Renal cortex interstitium (tissue), 11 donors: ENCODE results near the gene PTPA. TPM values are rescaled to one million over a fixed set of nuclear protein-coding genes. Genes with fewer than 3 reads are reported as not detected.
A peak's percentile ranks its signal among the peaks of the same experiment; 100 is the strongest.
"Not testable (repeated sequence)": the region's sequence is repeated elsewhere in the genome, so short reads cannot be mapped to it uniquely, and the experiment has no call there.

Experiments used
- DNase-seq, 11 donors: peaks; one replicate each; pipeline ENCODE4 v3.0.0-alpha.2; 2013; ENCODE audit warnings: low read depth in 9 of 11, low spot score in 4 of 11; ENCODE audit errors: extremely low read depth in 1 of 11
- polyA plus RNA-seq, 3 donors: library from polyadenylated mRNA; unstranded; fragments of 120-200 nt; gene quantifications; one replicate each; pipeline ENCODE4 v1.2.1, GENCODE V29; 2013; ENCODE audit not compliant: insufficient read length in 3 of 3

The PTPA gene
- polyA plus RNA-seq, 3 donors = 99.1 to 135 (median 119) TPM

DNA sequence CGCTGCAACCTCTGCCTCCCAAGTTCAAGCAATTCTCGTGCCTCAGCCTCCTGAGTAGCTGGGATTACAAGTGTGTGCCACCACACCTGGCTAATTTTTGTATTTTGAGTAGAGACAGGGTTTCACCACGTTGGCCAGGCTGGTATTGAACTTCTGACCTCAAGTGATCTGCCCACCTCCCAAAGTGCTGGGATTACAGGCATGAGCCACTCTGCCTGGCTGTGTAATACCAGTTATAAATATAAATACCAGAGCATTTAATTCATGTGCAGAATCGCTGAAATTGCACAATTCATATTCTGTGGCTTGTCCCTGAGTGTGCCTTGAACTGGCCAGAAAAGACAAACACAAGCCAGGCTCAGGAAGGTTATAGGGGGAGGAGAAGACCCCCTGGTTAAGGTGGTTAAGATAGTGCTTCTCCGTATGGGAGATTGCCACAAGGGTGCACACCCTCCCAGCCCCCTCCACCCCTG, 52.0 kb downstream of the PTPA start:
- not testable (repeated sequence) for DNase-seq

DNA sequence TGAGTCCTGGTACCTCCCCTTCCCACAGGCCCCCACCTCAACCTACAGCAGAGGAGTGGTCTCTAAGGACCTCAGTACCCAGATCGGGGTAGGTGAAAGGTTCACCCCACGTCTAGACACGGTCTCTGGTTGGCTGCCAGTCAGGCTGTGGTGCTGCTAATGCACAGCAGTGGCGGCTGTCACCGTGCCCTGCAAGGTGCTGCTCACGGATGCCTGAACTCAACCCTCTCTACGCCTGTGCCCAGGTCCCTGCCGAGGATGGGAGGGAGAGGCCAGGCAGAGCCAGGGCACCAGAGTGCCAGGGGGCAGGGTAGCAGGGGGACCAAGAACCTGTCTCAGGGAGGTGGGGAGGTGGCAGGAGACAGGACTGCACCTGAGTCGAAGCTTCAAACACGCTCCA, 52.5 kb downstream of the PTPA start:
- no peak for DNase-seq

DNA sequence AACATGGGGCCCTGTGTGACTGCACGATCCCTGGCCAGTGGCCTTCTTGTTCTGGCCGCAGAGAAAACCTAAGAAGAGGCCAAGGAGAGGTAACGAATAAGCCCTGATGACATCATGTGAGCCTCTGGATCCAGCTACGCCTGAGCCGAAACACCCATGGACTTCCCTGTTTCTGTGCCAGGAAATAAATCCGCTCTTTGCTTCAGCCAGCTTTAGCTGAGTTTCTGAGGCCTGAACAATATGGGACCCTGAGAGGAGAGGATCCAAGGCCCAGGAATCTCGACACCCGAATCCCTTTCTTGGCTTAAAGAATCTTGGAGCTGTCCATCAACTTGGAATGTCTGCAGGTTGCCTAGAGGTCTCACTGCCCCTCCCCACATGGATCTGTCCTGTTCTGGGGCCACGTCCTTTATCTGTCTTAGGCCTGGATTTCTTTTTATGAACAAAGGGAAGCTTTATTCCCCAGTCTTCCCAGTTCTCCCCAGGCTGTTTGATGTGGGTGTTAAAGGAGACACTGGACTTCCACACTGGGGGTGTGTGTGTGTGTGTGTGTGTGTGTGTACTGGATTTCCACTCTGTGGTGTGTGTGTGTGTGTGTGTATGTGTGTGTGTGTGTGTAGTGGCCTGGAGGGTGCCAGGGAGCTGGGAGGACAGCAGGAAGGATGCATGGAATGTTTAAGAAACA, 53.2 kb downstream of the PTPA start:
- no peak for DNase-seq

DNA sequence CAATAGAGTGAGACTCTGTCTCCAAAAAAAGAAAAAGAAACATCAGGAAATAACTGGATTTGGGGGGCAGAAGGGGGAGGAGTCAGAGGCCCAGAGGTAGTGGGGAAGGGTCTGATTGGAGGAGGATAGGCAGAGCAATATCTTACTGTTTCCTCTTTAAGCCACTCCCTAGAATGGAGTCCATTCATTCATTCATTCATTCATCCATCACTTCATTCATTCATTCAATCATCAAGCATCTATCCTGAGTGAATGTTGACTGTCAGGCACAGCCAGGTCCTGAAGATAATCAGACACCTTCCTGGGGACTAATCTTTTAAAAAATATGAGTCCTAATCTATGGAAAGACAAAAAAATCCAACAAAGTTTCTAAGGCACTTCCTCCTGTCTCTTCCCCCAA, 54.0 kb downstream of the PTPA start:
- DNase-seq = no peak

DNA sequence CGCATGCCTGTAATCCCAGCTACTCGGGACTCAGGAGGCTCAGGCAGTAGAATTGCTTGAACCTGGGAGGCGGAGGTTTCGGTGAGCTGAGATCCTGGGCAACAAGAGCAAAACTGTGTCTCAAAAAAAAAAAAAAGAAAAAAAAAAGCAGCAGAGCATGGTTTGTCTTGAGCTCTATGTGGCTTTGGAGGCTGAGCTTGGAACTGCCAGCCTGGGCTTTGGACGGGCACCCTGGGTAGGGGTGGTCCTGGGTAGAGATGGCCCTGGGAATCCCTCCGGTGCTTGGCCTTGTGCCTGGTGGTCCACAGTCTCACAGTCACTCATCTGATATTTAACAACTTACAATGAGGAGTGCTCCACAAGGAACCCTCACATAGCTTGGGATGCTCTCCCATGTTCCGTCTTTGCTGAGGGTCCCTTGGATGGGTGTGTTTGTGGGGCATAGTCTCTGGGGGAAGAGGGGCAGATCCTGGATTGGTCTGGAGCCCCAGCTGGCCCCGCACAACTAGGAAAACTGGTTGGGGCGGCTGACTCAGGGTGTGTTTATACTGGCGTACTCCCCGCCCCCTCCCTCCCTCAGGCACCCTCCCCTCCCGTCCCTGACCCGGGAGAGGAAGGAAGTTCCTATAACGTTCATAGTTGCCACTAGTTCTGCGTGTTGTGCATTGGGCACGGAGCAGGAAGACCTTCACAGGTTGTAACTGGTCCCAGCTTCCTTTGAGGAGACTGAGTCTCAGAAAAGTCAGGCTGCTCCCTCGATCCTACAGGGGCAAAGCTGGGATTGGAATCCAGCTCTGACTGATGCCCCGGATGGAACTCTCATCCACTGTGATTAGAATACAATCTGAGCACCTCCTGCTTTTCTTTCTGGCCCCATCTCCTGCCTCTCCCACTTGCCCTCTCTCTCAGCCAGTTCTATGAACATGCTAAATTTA, 55.7 kb downstream of the PTPA start:
- DNase-seq = peak in 3 of 11 donors; percentile 63 to 74 (median 63)

DNA sequence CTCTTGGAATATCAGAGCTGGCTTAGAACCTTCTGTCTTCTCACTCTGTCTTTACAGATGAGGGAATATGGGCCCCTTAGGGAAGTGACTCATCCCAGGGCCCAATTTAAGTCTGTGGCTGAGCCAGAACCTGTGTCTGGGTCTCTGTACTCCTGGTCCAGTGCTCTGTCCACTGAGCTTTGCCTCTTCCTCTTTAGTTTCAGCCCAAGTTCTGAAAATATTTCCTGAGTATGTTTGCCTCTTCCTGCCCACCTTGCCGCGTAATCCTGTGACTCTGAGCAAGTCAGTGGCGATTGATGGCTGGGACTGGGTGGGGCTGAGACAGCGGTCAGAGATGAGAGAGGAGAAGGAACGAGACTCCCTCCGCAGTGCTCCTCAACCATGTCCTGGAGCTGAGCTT, 59.0 kb downstream of the PTPA start:
- DNase-seq = no peak

DNA sequence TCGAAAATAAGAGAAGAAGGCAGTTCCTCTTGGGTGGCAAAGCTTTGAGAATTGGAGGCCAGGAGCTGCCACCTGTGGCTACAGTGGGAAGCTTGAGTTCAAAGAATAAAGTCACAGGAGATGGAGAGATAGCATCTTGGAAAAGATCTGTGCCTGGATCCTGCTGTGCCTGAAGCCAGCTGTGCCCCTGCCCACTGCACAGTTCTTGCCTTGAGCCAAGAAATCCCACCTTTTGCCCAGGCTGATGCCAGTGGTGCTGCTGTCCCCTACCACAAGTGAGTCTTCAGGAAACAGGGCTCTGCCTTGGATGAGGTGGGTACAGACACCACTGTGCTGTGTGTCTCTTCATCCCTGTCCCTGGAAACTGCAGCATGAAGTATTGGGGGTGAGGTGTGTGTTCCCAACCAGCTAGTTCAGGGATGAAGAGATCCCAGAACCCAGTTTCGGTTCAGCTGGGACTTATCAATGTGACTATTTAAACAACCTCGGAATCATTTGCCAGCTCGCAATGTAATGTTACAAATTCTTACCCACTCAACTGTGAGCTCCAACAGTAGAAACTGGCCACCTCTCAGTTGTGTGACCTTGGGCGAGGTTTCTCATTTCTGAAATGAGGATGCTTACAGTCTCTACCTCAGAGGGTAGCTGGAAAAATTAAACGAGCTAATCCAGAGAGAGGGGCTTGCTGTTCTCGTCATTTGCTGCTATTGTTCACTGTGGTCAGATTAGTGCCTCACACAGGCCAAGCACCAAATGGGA, 61.0 kb downstream of the PTPA start:
- DNase-seq = no peak

DNA sequence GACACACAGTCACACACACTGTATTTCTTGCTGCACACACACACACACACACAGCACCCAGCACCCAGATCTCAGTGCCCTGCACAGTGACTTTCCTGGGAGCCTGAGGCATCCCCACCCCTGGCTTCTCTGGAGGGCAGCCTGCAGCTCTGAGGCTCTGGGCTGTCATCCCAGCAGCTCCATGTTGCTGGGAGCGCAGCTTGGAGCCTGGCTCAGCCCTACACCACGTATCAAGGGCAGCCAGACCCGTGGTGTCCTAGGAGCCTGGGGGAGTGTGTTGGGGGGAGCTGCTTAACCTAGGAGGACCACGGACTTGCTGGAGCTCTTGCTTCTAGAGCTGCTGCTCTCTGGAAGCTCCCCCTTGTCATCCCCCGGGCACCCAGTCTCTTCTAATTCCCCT, 61.6 kb downstream of the PTPA start:
- no peak for DNase-seq

DNA sequence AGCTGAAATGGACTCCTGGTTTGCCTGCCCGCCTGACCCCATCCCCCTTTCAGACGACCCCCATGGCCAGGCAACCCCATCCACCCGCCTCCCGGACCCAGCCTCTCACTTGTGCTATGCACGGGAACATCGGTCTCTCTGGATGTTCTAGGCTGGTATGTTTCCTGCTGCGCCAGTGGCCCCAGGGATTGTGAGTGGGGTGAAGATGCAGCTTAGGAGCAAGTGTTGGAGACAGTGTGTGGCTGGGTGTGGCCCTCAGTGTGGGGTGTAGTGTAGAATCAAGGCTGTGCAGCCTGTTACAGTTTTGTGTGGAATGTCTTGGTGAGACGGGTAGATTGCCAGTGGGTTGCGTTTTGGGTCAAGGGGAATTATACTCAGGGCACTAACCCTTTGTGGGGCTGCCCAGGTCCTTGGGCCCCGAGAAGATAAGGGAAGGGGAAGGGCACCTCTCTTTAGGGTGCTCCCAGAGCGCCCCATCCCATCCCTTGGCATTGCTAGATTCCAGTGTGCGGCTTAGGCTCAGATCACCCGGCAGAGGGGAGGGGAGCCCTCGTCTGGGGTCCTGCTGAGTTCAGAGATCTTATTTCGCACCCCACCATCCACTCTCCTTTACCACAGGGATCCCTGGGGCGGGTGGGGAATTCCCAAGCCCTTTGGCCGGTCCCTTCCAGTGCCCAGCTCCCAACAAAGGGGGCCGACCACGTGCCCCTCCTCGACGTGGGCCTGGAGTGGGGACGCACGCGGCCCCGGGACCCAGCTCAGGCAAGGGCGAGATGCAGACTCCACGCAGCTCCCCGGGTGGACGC, 62.3 kb downstream of the PTPA start:
- no peak for DNase-seq

DNA sequence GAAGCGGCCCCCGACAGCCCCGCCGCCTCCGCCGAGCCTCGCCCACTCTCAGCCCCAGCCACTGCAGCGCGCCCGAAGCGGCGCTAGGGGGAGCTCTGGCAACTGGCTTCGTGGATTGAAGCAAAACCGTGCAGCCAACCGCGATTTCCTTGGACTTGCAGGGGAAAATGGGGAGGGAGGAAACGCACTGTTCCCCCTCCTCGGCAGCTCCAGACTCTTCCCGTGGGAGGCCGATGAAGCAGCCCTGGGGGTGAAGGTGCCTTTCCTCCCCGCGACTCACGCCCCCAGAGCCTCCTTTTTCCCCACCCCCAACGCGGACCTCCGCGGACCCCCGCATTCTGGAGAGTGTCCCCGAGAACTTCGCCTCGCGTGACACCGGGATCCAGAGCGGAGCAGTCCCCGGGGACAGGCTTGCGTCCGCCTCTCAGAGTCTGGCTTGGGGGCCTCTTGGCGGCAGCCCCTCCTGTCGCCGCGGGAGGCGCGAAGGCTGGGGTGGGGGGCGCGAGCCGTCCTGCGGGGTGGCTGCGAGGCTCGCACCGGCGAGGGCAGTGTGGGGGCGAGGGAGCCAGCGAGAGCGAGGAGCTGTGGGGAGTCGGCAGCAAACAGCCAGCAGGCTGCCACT, 63.0 kb downstream of the PTPA start:
- DNase-seq = peak in 8 of 11 donors; percentile 83 to 91 (median 88)

DNA sequence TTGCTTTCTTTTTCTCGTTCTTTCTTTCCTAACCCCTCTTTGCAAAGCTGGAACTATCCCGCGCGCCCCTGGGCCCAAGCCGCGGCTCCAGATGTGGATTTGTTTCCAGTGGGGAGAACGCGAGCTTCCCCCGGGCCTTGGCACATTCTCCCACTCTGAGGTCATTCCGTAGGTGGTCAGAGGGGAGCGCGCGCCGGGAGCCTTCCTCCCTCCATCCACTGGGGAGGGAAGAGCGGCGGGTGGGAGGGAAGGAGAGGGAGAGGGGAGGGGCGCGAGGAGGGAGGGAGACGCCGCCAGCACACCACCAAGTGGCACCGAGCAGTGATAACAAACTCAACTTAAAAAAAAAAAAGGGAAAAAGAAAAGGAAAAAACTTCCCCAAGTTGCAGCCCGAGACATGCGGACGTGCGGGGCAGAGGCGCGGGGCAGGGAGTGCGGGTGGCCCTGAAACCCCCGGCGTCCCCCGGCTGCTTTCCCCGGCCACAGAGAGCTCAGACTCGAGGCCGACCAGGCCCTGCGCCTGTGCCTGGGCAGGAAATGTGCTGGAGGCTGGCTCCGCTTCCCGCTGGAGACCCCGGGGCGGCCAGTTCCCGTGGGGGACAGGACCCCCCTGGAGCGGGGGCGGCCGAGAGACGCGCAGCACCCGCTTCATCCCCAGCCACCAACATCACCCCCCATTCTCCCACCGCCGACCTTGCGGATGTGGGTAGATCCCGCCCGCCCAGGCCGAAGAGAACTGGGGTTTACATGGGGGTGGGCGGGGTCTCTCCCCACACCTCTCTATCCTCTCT, 63.7 kb downstream of the PTPA start:
- DNase-seq = peak in 6 of 11 donors; percentile 75 to 81 (median 80)

DNA sequence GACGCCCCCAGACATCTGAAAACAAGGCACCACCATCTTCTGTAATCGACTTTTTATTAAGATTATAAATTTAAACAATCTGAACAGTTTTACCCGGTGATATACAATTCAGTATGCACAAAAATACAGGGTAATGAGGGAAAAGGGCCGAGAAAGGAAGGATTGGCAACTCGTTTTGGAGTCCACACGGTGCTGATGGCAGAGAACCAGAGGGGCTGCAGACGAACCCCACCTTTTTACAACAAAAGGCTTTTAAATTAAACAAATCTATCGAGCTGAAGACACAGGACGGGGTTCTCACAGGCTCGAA, 64.3 kb downstream of the PTPA start:
- no peak for DNase-seq

DNA sequence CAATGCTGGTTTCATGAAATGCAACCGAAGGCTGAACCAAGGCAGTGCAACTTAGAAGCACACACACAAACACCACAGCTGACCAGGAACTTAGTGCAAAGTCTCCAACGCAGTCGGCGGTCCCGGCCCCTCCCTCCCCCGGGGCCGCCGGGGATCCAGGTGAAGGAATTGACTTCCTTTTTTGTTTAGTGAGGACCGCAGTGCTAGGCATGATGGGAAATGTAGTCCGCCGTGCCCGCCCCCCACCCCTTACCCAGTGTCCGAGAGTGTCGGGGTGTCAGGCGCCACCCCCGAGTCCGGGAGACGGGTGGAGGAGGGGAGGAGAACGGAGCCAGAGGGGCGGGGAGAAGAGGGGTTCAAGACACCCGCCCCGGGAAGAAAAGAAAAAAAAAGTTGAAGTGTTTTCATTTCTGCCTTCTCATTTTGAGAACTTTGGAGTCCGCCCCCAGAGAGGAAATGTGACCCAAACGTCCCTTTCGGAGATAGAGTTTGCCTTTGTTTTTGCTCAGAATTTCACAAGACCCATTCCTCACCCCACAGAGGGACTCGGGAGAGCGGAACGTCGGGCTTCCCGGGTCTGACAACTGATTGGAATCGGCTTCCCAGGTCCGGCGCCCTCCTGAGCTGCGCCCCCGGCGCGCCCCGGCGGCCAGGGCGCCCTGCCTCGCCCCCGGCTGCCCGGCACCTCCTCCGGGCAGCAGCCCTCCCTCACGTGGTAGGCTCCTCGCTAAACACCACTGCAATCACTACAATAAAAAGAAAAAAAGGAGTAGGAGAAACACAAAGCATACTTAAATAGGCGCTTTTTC, 64.8 kb downstream of the PTPA start:
- DNase-seq = peak in 8 of 11 donors; percentile 77 to 90 (median 87)

DNA sequence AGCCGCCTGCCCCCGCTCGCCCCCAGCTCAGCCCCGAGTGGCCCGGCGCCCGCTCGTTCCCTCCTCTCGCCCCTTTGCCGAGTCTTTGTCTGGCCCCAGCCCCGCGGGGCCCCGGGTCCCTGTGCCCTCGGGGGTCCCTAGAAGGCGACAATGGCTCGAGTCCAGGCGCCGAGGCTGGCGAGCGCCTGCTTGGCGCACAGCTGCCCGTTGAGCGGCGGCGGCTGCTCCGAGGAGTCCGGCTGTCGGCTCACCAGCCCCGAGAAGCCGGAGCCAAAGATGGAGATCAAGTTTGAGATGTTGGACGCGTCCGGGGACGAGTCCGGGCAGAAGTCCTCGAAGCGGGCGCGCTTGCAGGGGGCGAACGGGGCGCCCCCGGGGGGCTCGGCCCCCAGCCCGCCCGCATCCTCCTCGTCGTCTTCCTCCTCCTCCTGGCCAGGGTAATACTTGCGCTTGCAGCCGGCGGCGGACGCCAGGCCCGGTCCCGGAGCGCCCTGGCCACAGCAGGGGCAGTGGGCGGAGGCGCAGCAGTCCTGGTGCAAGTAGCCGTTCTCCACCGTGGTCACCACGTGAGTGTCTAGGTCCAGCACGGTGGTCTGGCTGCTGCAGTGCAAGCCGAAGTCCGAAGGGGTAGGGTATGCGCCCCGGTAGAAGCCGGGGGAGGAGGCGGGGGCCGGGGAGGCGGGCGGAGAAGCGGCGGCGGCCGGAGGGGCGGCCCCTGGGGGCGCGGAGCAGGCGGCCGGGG, 65.7 kb downstream of the PTPA start:
- DNase-seq = no peak

DNA sequence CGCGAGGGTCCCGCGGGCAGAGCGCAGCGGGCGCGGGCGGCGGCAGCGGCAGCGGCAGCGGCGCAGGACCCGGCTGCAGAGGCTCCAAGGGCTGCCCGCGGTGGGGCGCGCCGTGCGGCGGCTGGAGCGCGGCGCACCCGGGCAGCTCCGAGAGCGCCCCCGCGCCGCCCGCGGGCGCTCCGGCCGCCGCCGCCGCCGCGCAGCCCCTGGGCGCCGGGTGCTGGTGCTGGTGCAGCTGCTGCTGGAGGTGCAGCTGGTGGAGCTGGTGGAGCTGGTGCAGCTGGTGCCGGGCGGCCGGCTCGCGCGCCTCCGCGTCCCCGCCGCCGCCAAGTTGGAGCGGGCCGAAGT, 66.2 kb downstream of the PTPA start:
- DNase-seq = no peak

DNA sequence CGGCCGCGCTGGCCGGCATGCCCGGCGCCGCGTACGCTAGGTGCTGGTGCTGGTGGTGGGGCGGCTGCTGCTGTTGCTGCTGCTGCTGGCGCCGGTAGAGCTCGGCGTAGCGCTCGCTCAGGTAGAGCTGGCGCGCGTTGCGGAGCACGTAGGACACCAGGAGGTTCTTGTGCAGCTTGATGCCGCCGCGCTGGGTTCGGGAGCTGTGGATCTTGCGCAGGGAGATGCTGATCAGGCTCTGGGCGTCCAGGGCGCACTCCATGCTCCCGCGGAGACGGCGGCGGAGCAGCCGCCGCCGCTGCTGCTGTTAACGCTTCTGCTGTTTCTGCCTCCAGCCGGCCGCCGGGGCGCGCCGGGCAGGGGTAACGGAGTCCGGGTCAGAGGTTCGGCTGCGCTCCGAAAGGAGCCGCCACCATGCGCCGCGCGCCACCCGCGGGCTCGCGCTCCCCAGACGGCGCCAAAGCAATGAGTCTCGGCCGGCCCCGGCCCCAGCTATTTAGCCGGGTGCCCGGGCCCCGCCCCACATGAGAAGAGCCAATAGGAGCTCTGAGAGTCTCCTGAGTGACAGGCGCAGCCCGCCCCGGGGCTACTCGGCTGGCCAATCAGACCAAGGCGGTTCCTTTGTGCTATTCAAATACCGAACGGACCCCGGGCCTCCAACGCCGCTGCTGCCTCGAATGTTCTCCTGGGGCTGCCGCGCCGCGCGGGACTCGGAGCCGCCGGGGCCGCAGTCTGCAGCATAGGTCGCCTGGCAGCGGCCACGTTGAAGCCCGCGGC, 66.8 kb downstream of the PTPA start, which contains the start of gene IER5L:
TSS of gene IER5L (minus strand) at position 471 of the 777 bp plus-strand sequence. CDS start at position 262, 209 bp downstream.
- DNase-seq = peak; percentile 84 to 96 (median 92)
